Hematopoietic multipotent progenitor cell (in vitro differentiated cells): ENCODE results near the gene CAMSAP1. TPM values are rescaled to one million over a fixed set of nuclear protein-coding genes. Genes with fewer than 3 reads are reported as not detected.
A peak's percentile ranks its signal among the peaks of the same experiment; 100 is the strongest.

Source experiments
- DNase-seq, 3 donors: peaks; one replicate each; pipeline ENCODE4 v3.0.0-alpha.2; 2011 to 2015; ENCODE audit warnings: low read depth in 2 of 3, low spot score in 2 of 3
- total RNA-seq: library from RNA; depleted of rRNA; stranded (reverse); fragments of >200 nt; gene quantifications from one replicate; pipeline ENCODE4 v1.2.3, GENCODE V29; 2012

Gene CAMSAP1
- total RNA-seq, 1 donor = 18.0 TPM

GRCh38 chr9:135797507-135798262, 109.7 kb downstream of the CAMSAP1 start:
- DNase-seq = peak in 2 of 3 donors; percentile 8 to 19

- DNase-seq = no peak
These were observed 110.4 kb downstream of the CAMSAP1 start for GRCh38 chr9:135796784-135797485.

- no peak for DNase-seq
These were observed 112.0 kb downstream of the CAMSAP1 start for GRCh38 chr9:135795391-135795790.

- no peak for DNase-seq
These were observed 112.9 kb downstream of the CAMSAP1 start for GRCh38 chr9:135794361-135794885.

- no peak for DNase-seq
These were observed 113.3 kb downstream of the CAMSAP1 start for GRCh38 chr9:135794057-135794335.

- DNase-seq = no peak
These were observed 113.9 kb downstream of the CAMSAP1 start for GRCh38 chr9:135793221-135794056.

- no peak for DNase-seq
These were observed 114.8 kb downstream of the CAMSAP1 start for GRCh38 chr9:135792268-135793128.

- DNase-seq = no peak
These were observed 115.7 kb downstream of the CAMSAP1 start for GRCh38 chr9:135791431-135792267.

- no peak for DNase-seq
These were observed 116.5 kb downstream of the CAMSAP1 start for GRCh38 chr9:135790850-135791249.

- DNase-seq = no peak
These were observed 117.0 kb downstream of the CAMSAP1 start for GRCh38 chr9:135790356-135790755.

GRCh38 chr9:135789838-135790291, 117.5 kb downstream of the CAMSAP1 start:
- DNase-seq = no peak

GRCh38 chr9:135788576-135789300, 118.6 kb downstream of the CAMSAP1 start:
- no peak for DNase-seq

GRCh38 chr9:135787776-135788575, 119.4 kb downstream of the CAMSAP1 start:
- no peak for DNase-seq

- no peak for DNase-seq
These were observed 120.0 kb downstream of the CAMSAP1 start for GRCh38 chr9:135787317-135787716.

GRCh38 chr9:135786146-135786690, 121.1 kb downstream of the CAMSAP1 start:
- no peak for DNase-seq

GRCh38 chr9:135785013-135785575, 122.3 kb downstream of the CAMSAP1 start:
- DNase-seq = no peak

- DNase-seq = no peak
These were observed 123.7 kb downstream of the CAMSAP1 start for GRCh38 chr9:135783540-135784245.
